ENCODE measurements around the gene SYNM.

The SYNM gene

DNA sequence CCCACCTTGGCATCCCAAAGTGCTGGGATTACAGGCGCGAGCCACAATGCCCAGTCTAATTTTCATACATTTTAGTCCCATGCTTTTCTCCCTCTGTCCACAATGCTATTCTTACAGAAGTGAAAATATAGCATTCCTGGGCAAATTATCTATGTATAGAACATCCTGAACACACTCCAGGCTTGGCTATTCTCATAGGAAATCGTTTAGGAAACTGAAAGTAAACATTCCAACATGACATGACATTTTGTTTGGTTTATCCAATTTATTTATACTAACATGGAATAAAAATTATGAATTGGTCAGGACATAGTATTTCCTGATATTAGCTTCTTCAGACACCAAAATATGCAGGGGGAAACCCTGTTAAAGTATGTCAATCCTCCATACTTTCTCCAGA lies 52.6 kb downstream of the SYNM start:
- Mint-ChIP-seq H3K4me3 (no peak overlapping the region), H3K9me3 (no peaks in the 10 kb centered on the region), H3K27me3 (no peaks in the 10 kb centered on the region), H3K4me1 (ENCODE audit: low read depth) (no peaks in the 10 kb centered on the region), H3K27ac (no peak overlapping the region), H3K36me3 (ENCODE audit: low read depth) (peaks cover 20% of the 10 kb centered on the region)
- intact Hi-C loops (cut with micrococcal nuclease): no loop called here

DNA sequence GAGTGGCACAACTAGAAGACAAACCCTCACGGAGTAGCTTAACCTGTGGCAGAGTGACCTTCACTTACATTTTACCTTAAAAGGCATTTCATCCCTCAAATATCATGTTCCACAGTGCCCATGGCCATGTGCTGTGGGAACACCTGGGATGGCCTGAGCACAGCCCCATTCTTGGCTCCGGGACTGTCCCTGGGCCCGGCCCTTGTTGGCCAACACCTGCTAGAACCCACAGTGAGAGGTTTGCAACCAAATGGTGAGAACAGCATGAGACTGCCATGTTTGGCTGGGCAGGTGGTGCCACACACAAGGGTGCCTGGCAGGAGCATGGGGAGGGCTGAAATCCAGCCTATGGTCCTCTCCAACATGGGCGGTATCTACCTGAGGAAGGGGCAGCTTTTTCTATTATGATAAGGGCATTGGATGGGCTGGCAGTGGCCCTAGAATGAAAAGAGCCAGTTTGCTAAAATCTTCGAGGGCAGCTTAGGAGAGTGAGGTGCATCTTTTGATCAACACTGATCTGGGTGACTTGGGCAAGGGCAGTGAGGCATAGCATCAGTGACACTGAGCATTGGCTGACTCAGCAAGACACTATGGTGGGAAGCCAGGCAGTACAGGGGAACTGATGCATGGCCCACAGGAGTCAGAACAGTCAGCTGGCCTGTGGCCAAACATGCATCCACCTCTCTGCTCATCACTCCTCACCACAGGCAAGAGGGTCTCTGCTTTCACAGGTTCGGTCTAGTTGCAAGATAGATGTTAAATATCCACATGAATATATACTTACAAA lies 53.9 kb downstream of the SYNM start:
- Mint-ChIP-seq H3K4me1 (ENCODE audit: low read depth) (no peaks in the 10 kb centered on the region), H3K27me3 (no peaks in the 10 kb centered on the region), H3K9me3 (no peaks in the 10 kb centered on the region), H3K27ac (no peak overlapping the region), H3K36me3 (ENCODE audit: low read depth) (peaks cover 25% of the 10 kb centered on the region), H3K4me3 (no peak overlapping the region)
- intact Hi-C loops (cut with micrococcal nuclease): no loop called here

DNA sequence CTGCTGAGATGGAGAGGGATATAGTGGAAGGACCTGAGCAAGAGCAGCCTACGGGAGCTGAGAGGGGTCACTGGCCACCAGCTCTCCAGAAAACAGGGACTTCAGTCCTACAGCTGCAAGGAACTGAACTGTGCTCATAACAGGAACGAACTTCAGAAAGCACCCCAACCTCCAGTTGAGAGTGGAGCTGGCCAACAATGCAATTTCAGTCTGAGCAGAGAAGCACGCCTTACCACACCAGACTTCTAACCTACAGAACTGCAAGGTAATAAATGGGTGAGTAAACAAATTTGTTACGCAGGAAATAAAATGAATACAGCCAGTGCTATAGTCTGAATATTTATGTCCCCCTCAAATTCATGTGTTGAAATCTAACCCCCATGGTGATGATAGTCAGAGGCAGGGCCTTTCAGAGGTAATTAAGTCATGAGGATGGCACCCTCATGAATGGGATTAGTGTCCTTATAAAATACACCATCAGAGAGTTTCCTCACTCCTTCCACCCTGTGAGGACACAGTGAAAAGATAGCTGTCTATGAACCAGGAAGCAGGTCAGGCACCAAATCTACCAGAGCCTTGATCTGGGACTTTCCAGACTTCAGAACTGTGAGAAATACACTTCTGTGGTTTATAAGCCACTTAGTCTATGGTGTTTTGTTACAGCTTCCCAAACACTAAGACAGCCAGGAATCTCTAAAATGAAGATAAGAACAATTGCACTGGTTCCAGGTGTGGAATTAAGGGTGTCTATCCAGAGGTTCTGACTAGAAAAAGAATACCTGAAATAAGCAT lies 58.6 kb downstream of the SYNM start:
- H3K36me3 Mint-ChIP-seq (ENCODE audit: low read depth): peaks cover 24% of the 10 kb centered on the region
- no peaks in the 10 kb centered on the region for H3K4me1 Mint-ChIP-seq (ENCODE audit: low read depth)
- H3K27me3 Mint-ChIP-seq: no peaks in the 10 kb centered on the region
- H3K27ac Mint-ChIP-seq: no peak overlapping the region
- intact Hi-C loops (cut with micrococcal nuclease): no loop called here
- H3K9me3 Mint-ChIP-seq: no peaks in the 10 kb centered on the region
- H3K4me3 Mint-ChIP-seq: no peak overlapping the region

DNA sequence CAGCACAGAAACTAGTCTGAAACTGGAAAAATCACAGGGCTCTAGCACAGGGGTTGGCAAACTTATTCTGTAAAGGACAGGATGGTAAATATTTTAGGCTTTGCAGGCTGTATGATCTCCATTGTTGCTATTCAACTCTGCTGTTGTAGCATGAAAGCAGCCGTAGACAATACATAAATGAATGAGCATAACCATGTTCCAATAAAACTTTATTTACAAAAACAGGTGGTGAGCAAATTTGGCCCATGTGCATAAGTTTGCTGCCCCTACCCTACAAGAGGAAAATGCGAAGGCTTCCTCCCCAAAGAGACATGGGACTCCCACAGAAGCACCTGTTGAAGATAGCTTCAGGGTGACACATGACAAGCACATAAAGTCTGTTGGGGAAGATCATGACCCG lies 59.2 kb downstream of the SYNM start:
- H3K27ac Mint-ChIP-seq: no peak overlapping the region
- no peak overlapping the region for H3K4me3 Mint-ChIP-seq
- peaks cover 19% of the 10 kb centered on the region for H3K36me3 Mint-ChIP-seq (ENCODE audit: low read depth)
- intact Hi-C loops (cut with micrococcal nuclease): no loop called here
- no peaks in the 10 kb centered on the region for H3K9me3 Mint-ChIP-seq
- H3K4me1 Mint-ChIP-seq (ENCODE audit: low read depth): no peaks in the 10 kb centered on the region
- H3K27me3 Mint-ChIP-seq: no peaks in the 10 kb centered on the region

DNA sequence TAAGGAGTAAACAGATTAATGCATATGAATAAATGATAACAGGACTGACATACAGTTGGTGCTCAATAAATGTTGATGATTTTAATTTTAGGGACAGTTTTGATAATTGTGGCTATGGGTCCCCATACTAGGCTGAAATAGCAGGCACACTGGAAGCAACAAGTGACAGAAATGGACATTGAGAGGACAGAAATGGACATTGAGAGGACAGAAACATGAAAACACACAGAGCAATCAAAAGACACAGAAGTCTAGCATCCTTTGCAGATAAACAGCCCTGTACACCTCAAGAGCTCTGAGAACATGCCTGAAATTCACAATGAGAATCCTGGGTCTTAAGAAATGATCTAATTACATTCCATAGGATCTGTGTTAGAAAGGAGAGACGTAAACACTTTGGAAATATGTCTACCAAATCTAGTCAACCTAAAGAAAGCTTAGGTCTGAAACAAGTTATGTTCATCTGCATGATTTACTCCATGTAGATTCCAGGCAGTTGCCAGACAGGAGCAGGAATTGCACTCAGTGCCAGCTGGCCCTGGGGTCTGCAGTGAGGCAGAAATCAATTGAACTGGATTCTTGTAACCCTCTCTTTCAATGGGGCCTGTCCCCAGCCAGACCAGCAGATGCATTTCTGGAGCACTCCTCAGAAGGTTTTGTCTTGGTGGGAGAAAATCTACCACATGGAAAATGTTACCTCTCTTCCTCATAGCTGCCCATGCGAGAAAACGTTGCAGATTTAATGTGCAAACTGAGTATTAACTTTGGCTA lies 60.3 kb downstream of the SYNM start:
- Mint-ChIP-seq H3K4me1 (ENCODE audit: low read depth) (no peaks in the 10 kb centered on the region), H3K36me3 (ENCODE audit: low read depth) (peaks cover 10% of the 10 kb centered on the region), H3K27me3 (no peaks in the 10 kb centered on the region), H3K27ac (no peak overlapping the region), H3K9me3 (no peaks in the 10 kb centered on the region), H3K4me3 (no peak overlapping the region)
- intact Hi-C loops (cut with micrococcal nuclease): no loop called here

DNA sequence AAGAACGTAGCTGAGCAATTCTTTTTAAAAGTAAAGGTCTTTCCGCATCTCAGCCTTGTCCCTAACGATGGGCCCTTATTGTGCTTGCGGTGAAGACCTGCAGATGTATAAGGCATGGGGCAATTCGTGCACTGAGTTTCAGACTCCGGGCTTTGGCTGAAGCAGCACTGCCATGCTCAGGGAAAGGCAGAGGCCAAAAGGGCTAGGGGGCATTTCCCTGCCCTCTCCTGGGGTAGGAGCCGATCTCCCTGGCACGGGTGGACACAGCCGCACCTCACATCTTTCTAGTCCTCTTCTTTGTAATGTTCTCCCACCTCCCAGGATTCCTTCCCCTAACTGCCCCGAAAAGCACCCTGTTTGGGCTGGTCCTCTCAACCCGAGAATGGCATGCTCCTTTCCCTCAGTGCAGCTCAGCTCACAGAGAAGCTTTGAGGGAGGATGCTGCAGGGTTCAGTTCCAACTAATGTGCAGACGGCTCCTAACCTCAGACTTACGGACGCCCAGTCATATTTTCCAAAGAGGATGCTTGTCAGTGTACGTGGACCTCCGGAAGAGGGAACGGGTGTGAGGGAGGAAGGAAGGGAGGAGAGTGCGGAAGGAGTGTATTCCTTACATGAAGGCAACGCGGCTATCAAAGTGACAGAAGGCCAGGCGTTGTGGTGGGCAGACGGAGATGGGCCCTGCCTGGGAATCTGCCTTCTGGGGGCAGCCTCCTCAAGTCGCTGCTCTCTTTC lies 61.2 kb downstream of the SYNM start:
- H3K9me3 Mint-ChIP-seq: no peaks in the 10 kb centered on the region
- no peaks in the 10 kb centered on the region for H3K27me3 Mint-ChIP-seq
- H3K36me3 Mint-ChIP-seq (ENCODE audit: low read depth): peaks cover 10% of the 10 kb centered on the region
- H3K4me1 Mint-ChIP-seq (ENCODE audit: low read depth): no peaks in the 10 kb centered on the region
- intact Hi-C loops (cut with micrococcal nuclease): no loop called here
- H3K4me3 Mint-ChIP-seq: no peak overlapping the region
- no peak overlapping the region for H3K27ac Mint-ChIP-seq

DNA sequence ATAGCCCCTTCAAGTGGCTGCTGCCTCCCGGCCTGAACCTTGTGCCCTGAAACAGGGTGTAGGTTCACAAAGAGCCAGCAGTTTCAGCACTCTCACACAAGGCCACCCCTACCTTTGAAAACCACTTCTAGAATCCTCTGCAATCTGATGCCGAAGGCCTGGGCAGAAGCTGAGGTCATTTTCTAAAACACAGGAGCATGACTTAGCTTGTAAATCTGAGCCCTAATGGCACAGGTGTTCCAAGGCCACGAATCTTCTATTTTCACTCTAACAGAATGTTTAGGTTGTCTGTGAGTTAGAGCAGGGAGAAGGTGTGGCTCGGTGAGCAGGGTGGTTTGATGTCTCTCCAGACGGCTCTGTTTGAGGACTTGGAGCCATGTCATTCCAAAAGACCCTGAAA lies 62.3 kb downstream of the SYNM start:
- H3K4me3 Mint-ChIP-seq: no peak overlapping the region
- H3K27ac Mint-ChIP-seq: no peak overlapping the region
- no peaks in the 10 kb centered on the region for H3K9me3 Mint-ChIP-seq
- intact Hi-C loops (cut with micrococcal nuclease): no loop called here
- H3K27me3 Mint-ChIP-seq: no peaks in the 10 kb centered on the region
- H3K36me3 Mint-ChIP-seq (ENCODE audit: low read depth): peaks cover 19% of the 10 kb centered on the region
- H3K4me1 Mint-ChIP-seq (ENCODE audit: low read depth): no peaks in the 10 kb centered on the region

DNA sequence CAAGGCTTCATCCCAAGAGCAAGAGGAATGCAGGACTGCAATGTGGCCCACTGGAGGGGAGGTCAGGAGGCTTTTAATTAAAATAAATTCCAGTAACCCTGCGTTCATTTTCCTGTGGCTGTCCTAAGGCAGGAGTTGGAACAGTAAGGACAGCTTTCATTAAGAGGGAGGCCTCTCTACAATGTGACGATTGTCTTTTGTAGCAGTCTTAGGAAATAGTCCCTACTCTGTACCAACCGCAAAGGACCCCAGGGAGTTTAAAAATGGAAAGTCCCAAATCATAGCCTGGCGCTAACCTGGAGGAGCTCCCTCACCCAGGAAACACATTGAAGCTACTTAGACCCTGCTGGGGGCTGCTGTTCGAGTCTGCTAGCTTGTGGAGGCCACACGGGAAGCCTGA lies 62.8 kb downstream of the SYNM start:
- Mint-ChIP-seq H3K9me3 (no peaks in the 10 kb centered on the region), H3K4me1 (ENCODE audit: low read depth) (no peaks in the 10 kb centered on the region), H3K27ac (no peak overlapping the region), H3K36me3 (ENCODE audit: low read depth) (peaks cover 19% of the 10 kb centered on the region), H3K27me3 (no peaks in the 10 kb centered on the region), H3K4me3 (no peak overlapping the region)
- intact Hi-C loops (cut with micrococcal nuclease): no loop called here

DNA sequence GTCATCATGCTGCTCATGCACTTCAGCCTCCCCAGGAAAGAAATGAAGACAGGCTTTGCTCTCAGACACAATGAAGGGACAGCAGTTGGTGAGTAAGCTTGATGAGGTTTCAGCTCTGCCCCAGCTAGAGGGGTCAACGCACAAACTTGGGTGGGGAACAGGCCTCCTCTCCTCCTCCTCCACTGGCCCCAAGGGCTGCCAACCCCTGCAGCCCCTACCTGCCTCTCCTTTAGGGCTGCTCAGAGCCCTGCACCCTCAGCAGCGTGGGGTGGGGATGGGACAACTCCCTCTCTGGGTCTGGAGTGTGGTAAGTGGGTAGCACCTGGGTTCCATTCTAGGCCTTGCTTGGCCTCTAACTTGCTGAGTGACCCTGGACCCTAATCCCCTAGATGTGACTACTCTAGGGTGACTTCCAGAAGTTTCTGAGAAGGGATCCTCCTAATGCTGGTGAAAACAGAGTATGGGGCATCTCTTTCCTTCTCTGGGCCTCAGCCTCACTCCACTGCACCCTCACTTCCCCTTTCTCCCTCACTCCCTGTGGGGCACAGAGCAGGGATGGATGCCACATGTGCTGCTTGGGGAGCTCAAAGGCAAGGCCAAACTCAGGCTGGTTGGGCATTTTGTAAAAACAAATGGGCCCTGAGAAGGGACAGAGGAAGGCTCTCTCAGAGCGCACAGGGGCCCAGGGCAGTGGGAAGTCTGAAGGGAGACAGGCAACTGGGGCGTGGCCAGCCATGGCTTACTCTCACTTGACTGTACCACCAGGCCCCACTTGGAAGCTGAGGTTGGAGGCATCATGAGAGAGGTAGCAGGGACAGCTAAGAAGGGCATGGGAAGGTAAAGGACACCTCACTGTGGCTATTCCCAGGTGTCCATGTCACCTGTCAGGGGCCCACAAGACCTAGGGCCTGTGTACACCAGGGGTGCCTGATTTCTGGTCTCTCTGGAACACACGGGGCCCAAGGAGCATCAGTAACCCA lies 64.0 kb downstream of the SYNM start:
- Mint-ChIP-seq H3K9me3 (no peaks in the 10 kb centered on the region), H3K36me3 (ENCODE audit: low read depth) (peaks cover 26% of the 10 kb centered on the region), H3K4me1 (ENCODE audit: low read depth) (no peaks in the 10 kb centered on the region), H3K4me3 (no peak overlapping the region), H3K27ac (no peak overlapping the region), H3K27me3 (no peaks in the 10 kb centered on the region)
- intact Hi-C loops (cut with micrococcal nuclease): no loop called here

DNA sequence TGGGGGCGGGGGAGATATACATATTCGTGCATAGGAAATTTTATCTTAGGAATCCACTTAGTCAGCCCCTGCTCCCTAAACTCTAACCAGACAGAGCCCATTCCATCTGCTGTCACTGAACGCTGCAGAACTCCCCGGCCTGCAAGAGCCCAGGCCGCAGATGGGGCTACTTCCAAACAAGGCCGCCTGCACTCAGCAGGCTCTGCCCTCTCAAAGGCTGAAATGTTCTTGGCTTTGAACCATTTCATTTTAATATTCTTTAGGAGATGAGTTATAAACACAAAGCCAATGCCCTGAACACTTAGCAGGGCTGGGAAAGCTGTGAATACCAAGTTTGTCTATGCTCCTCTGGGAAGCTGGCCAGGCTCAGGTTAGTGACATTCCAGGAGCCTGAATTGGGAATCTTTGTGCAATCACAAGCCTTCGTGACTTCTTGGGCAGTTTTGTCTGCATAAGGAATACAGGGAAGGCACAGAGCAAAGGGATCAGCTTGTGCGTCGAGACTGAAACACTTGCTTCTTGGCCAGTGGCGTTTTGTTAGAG lies 65.0 kb downstream of the SYNM start:
- Mint-ChIP-seq H3K4me1 (ENCODE audit: low read depth) (no peaks in the 10 kb centered on the region), H3K9me3 (no peaks in the 10 kb centered on the region), H3K27me3 (no peaks in the 10 kb centered on the region), H3K4me3 (no peak overlapping the region), H3K36me3 (ENCODE audit: low read depth) (peaks cover 36% of the 10 kb centered on the region), H3K27ac (no peak overlapping the region)
- intact Hi-C loops (cut with micrococcal nuclease): no loop called here

DNA sequence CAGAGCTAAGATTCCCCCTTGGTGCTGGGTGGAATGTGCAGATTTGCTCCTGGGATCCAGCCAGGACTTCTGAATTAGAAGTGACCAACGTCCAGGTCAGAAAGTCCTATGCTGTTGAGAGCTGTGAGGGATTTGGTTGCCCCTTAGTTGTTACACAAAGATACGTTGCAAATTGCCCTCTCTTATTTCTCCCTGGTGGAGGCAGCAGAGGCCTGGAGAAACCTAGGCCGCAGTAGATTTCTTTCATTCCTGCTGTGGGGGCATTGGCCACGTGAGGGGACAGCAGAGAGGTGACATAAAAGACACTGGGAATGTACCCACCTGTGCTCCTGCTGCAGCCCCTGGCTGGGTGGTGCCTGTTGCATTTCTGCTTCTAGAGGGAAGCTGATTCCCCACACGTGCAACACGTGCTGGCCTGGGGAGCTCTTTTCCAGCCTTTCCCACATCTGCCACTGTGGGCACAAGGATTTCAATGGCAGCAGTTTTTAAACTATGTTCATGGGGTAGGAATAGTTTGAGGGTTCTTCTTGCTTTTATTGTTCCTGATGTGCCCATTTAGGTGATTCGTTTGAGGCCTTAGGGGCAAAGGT lies 65.7 kb downstream of the SYNM start:
- no peaks in the 10 kb centered on the region for H3K27me3 Mint-ChIP-seq
- H3K27ac Mint-ChIP-seq: no peak overlapping the region
- H3K9me3 Mint-ChIP-seq: no peaks in the 10 kb centered on the region
- intact Hi-C loops (cut with micrococcal nuclease): no loop called here
- H3K36me3 Mint-ChIP-seq (ENCODE audit: low read depth): peaks cover 37% of the 10 kb centered on the region
- H3K4me1 Mint-ChIP-seq (ENCODE audit: low read depth): no peaks in the 10 kb centered on the region
- H3K4me3 Mint-ChIP-seq: no peak overlapping the region

DNA sequence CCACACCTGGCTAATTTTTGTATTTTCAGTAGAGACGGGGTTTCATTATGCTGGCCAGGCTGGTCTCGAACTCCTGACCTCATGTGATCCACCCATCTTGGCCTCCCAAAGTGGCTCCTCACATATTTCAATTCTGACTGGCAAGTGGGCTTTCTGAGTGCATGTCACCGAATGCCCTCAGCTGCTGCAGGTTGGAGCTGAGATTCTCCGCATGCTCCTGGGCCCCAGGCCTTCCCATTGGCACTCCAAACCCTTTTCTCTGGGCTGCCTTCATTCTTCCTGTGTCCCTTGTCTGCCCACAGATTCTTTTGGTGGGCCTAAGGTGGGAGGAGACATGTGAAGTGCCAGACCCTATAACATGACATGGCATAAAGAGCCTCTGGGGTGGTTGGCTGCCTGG lies 67.3 kb downstream of the SYNM start:
- Mint-ChIP-seq H3K4me3 (no peak overlapping the region), H3K27me3 (no peaks in the 10 kb centered on the region)
- intact Hi-C loops (cut with micrococcal nuclease): no loop called here

More for the DNA sequence above, 67.3 kb downstream of the SYNM start:
- no peaks in the 10 kb centered on the region for H3K9me3 Mint-ChIP-seq
- H3K36me3 Mint-ChIP-seq (ENCODE audit: low read depth): peaks cover 37% of the 10 kb centered on the region
- no peak overlapping the region for H3K27ac Mint-ChIP-seq
- H3K4me1 Mint-ChIP-seq (ENCODE audit: low read depth): no peaks in the 10 kb centered on the region
